HepG2 (cell line): ENCODE results near the gene GATC. TPM values are rescaled to one million over a fixed set of nuclear protein-coding genes. Genes with fewer than 3 reads are reported as not detected.

Experiments
- HDAC1 ChIP-seq: sonication (generic); formaldehyde crosslinking; IDR thresholded peaks from 2 replicates; pipeline ENCODE4 v1.5.1; 2020; ENCODE audit warnings: mild to moderate bottlenecking, missing genetic modification reagents
- HNRNPL ChIP-seq: fragments of 200-400 bp; formaldehyde crosslinking; IDR thresholded peaks from 2 replicates; pipeline ENCODE4 v1.6.1; 2017; ENCODE audit warnings: mild to moderate bottlenecking, low read depth, low read length
- IRF2 ChIP-seq: IDR thresholded peaks from 2 replicates; pipeline ENCODE4 v1.6.1; 2018; ENCODE audit warnings: missing genetic modification reagents, missing compliant biosample characterization
- MXD4 ChIP-seq: IDR thresholded peaks from 2 replicates; pipeline ENCODE4 v1.6.1; 2016; ENCODE audit warnings: mild to moderate bottlenecking, missing biosample characterization, missing genetic modification reagents
- TOE1 ChIP-seq: sonication (generic); formaldehyde crosslinking; IDR thresholded peaks from 2 replicates; pipeline ENCODE4 v1.4.0; 2020; ENCODE audit warnings: mild to moderate bottlenecking, missing genetic modification reagents
- ZFP36L1 ChIP-seq: sonication (generic); formaldehyde crosslinking; IDR thresholded peaks from 2 replicates; pipeline ENCODE4 v1.8.0; 2022; ENCODE audit warnings: mild to moderate bottlenecking, missing genetic modification reagents, moderate library complexity
- ZNF17 ChIP-seq: sonication (generic); formaldehyde crosslinking; IDR thresholded peaks from 2 replicates; pipeline ENCODE4 v1.5.0; 2020; ENCODE audit warnings: mild to moderate bottlenecking, missing genetic modification reagents
- ZNF547 ChIP-seq: sonication (generic); formaldehyde crosslinking; IDR thresholded peaks from 2 replicates; pipeline ENCODE4 v1.5.1; 2020; ENCODE audit warnings: mild to moderate bottlenecking, missing genetic modification reagents
- ZNF652 ChIP-seq: IDR thresholded peaks from 2 replicates; pipeline ENCODE4 v1.6.1; 2016; ENCODE audit warnings: low read depth, borderline replicate concordance
- polyA plus RNA-seq, 8 experiments: library from polyadenylated mRNA; depleted of rRNA in 3 of 8; stranded (reverse) in 7 of 8; unstranded in 1 of 8; fragments of >200 nt; fragmentation: Illumina TruSeq in 4 of 8; extraction: Trizol in 4 of 8; gene quantifications; 2 replicates each; pipeline versions ENCODE4 v1.2.1 to v1.2.3, GENCODE V29; 2011 to 2016; ENCODE audit warnings: low read depth in 4 of 8, missing spikeins in 1 of 8, mixed read lengths in 1 of 8; ENCODE audit not compliant: insufficient read depth in 1 of 8
- total RNA-seq, 5 experiments: library from RNA; depleted of rRNA; stranded (reverse); fragments of >200 nt; fragmentation: Illumina TruSeq; extraction: Trizol; gene quantifications; 2 replicates each; pipeline ENCODE4 v1.2.3, GENCODE V29; 2016; ENCODE audit warnings: low read depth in 1 of 5
- TF ChIP-seq, protein P1 (sequence below): sonication (generic); formaldehyde crosslinking; IDR thresholded peaks from 2 replicates; pipeline ENCODE4 v1.5.1; 2020; ENCODE audit warnings: mild to moderate bottlenecking, missing genetic modification reagents, moderate library complexity
- TF ChIP-seq, protein P2 (sequence below): sonication (generic); formaldehyde crosslinking; IDR thresholded peaks from 2 replicates; pipeline ENCODE4 v1.5.0; 2020; ENCODE audit warnings: missing genetic modification reagents, mild to moderate bottlenecking, borderline replicate concordance
- TF ChIP-seq, protein P3 (sequence below): sonication (generic); formaldehyde crosslinking; IDR thresholded peaks from 2 replicates; pipeline ENCODE4 v1.4.0; 2020; ENCODE audit warnings: missing genetic modification reagents
- TF ChIP-seq, protein P4 (sequence below): IDR thresholded peaks from 2 replicates; pipeline ENCODE4 v1.6.1; 2016; ENCODE audit warnings: low read depth, borderline replicate concordance
- TF ChIP-seq, protein P5 (sequence below): sonication (generic); formaldehyde crosslinking; IDR thresholded peaks from 2 replicates; pipeline ENCODE4; 2020; ENCODE audit warnings: missing genetic modification reagents, mild to moderate bottlenecking, borderline replicate concordance
- TF ChIP-seq, protein P6 (sequence below): sonication (generic); formaldehyde crosslinking; IDR thresholded peaks from 2 replicates; pipeline ENCODE4 v1.9.0; 2022; ENCODE audit warnings: missing genetic modification reagents, mild to moderate bottlenecking, borderline replicate concordance
- TF ChIP-seq, protein P7 (sequence below): sonication (generic); formaldehyde crosslinking; IDR thresholded peaks from 2 replicates; pipeline ENCODE4 v1.4.0; 2020; ENCODE audit warnings: missing genetic modification reagents
- TF ChIP-seq, protein P8 (sequence below): sonication (generic); formaldehyde crosslinking; IDR thresholded peaks from 2 replicates; pipeline ENCODE4 v1.5.0; 2020; ENCODE audit warnings: missing genetic modification reagents

Gene GATC
- total and polyA plus RNA-seq, 2 of the 13 experiments (the other 11 are each of a cell fraction or from before 2014, with no cell fraction given): 17.7 to 29.7 TPM

DNA sequence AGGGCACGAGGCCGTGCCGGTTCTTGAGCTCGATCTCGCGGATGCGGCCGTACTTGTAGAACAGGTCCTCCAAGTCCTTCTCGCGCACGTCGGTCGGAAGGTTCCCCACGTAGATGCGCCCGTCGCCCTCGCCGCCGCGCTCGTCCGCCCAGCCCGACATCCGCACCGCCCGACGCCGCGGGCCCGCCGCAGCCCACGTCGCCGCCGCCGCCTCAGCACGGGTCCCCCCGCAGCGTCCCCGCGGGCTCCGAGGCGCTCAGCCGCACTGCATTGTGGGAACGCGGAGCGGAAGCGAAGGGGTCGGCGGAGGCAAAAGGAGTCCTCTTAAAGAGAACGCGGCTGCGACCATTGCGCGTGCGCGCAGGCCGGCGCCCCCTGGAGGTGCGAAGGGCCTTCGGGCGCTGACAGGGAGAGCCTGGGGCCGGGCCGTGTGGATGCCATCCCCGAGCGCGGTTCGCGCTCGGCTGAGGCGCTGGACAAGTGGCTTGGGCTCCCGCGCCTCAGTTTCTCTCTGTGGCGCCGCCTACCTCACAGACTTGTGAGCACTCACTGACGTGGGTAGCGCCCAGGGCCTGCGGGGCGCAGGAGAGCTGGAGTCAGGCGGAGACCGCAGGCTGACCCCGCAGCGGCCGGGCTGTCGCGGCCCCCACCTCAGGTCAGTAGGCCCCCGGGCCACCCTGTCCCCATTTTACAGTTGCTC lies 23.4 kb downstream of the GATC start, which contains the start of gene SRSF9 (continued):
- TF ChIP-seq IRF2 (peak; percentile 68; the same call in 1 of the 2 replicates), ZFP36L1 (peak; percentile 84; the same call in 1 of the 2 replicates), ZNF652 (peak; percentile 67; the same call in 1 of the 2 replicates), HNRNPL (0 out of 2 replicates have a peak, but pooled peaks have one; percentile 54), ZNF17 (no peak), MXD4 (CRISPR knock-in tag) (peak; percentile 40; the same call in 1 of the 2 replicates), TOE1 (CRISPR knock-in tag) (0 out of 2 replicates have a peak, but pooled peaks have one; percentile 44), ZNF547 (CRISPR knock-in tag) (peak; percentile 68), HDAC1 (CRISPR knock-in tag) (peak; percentile 69; the same call in 1 of the 2 replicates)
- TF ChIP-seq, protein P1, sequence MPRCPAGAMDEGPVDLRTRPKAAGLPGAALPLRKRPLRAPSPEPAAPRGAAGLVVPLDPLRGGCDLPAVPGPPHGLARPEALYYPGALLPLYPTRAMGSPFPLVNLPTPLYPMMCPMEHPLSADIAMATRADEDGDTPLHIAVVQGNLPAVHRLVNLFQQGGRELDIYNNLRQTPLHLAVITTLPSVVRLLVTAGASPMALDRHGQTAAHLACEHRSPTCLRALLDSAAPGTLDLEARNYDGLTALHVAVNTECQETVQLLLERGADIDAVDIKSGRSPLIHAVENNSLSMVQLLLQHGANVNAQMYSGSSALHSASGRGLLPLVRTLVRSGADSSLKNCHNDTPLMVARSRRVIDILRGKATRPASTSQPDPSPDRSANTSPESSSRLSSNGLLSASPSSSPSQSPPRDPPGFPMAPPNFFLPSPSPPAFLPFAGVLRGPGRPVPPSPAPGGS (CRISPR knock-in tag): peak; percentile 94
- TF ChIP-seq, protein P2, sequence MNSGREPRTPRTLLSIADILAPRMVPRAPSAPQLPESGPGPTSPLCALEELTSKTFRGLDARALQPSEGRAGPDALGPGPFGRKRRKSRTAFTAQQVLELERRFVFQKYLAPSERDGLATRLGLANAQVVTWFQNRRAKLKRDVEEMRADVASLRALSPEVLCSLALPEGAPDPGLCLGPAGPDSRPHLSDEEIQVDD (CRISPR knock-in tag): peak; percentile 34; the same call in 1 of the 2 replicates
- TF ChIP-seq, protein P3, sequence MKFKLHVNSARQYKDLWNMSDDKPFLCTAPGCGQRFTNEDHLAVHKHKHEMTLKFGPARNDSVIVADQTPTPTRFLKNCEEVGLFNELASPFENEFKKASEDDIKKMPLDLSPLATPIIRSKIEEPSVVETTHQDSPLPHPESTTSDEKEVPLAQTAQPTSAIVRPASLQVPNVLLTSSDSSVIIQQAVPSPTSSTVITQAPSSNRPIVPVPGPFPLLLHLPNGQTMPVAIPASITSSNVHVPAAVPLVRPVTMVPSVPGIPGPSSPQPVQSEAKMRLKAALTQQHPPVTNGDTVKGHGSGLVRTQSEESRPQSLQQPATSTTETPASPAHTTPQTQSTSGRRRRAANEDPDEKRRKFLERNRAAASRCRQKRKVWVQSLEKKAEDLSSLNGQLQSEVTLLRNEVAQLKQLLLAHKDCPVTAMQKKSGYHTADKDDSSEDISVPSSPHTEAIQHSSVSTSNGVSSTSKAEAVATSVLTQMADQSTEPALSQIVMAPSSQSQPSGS (CRISPR knock-in tag): peak; percentile 62; the same call in 1 of the 2 replicates
- TF ChIP-seq, protein P4, sequence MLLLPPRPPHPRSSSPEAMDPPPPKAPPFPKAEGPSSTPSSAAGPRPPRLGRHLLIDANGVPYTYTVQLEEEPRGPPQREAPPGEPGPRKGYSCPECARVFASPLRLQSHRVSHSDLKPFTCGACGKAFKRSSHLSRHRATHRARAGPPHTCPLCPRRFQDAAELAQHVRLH: peak; percentile 92
- TF ChIP-seq, protein P5, sequence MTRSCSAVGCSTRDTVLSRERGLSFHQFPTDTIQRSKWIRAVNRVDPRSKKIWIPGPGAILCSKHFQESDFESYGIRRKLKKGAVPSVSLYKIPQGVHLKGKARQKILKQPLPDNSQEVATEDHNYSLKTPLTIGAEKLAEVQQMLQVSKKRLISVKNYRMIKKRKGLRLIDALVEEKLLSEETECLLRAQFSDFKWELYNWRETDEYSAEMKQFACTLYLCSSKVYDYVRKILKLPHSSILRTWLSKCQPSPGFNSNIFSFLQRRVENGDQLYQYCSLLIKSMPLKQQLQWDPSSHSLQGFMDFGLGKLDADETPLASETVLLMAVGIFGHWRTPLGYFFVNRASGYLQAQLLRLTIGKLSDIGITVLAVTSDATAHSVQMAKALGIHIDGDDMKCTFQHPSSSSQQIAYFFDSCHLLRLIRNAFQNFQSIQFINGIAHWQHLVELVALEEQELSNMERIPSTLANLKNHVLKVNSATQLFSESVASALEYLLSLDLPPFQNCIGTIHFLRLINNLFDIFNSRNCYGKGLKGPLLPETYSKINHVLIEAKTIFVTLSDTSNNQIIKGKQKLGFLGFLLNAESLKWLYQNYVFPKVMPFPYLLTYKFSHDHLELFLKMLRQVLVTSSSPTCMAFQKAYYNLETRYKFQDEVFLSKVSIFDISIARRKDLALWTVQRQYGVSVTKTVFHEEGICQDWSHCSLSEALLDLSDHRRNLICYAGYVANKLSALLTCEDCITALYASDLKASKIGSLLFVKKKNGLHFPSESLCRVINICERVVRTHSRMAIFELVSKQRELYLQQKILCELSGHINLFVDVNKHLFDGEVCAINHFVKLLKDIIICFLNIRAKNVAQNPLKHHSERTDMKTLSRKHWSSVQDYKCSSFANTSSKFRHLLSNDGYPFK (CRISPR knock-in tag): peak; percentile 73; the same call in 1 of the 2 replicates
- TF ChIP-seq, protein P6, sequence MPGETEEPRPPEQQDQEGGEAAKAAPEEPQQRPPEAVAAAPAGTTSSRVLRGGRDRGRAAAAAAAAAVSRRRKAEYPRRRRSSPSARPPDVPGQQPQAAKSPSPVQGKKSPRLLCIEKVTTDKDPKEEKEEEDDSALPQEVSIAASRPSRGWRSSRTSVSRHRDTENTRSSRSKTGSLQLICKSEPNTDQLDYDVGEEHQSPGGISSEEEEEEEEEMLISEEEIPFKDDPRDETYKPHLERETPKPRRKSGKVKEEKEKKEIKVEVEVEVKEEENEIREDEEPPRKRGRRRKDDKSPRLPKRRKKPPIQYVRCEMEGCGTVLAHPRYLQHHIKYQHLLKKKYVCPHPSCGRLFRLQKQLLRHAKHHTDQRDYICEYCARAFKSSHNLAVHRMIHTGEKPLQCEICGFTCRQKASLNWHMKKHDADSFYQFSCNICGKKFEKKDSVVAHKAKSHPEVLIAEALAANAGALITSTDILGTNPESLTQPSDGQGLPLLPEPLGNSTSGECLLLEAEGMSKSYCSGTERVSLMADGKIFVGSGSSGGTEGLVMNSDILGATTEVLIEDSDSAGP (CRISPR knock-in tag): peak; percentile 99
- TF ChIP-seq, protein P7, sequence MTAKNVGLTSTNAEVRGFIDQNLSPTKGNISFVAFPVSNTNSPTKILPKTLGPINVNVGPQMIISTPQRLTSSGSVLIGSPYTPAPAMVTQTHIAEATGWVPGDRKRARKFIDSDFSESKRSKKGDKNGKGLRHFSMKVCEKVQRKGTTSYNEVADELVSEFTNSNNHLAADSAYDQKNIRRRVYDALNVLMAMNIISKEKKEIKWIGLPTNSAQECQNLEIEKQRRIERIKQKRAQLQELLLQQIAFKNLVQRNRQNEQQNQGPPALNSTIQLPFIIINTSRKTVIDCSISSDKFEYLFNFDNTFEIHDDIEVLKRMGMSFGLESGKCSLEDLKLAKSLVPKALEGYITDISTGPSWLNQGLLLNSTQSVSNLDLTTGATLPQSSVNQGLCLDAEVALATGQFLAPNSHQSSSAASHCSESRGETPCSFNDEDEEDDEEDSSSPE (CRISPR knock-in tag): peak; percentile 82
- TF ChIP-seq, protein P8, sequence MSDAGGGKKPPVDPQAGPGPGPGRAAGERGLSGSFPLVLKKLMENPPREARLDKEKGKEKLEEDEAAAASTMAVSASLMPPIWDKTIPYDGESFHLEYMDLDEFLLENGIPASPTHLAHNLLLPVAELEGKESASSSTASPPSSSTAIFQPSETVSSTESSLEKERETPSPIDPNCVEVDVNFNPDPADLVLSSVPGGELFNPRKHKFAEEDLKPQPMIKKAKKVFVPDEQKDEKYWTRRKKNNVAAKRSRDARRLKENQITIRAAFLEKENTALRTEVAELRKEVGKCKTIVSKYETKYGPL: peak; percentile 68; the same call in 1 of the 2 replicates
